NCI-H524 treated with DMSO at 0.1 percent for 48 hours (cell line): Measurements from ENCODE around the gene PITPNM2.

Experiments
- DNase-seq: peaks from one replicate; lab custom pipeline; 2025; lab: John Stamatoyannopoulos, UW

The PITPNM2 gene

DNA sequence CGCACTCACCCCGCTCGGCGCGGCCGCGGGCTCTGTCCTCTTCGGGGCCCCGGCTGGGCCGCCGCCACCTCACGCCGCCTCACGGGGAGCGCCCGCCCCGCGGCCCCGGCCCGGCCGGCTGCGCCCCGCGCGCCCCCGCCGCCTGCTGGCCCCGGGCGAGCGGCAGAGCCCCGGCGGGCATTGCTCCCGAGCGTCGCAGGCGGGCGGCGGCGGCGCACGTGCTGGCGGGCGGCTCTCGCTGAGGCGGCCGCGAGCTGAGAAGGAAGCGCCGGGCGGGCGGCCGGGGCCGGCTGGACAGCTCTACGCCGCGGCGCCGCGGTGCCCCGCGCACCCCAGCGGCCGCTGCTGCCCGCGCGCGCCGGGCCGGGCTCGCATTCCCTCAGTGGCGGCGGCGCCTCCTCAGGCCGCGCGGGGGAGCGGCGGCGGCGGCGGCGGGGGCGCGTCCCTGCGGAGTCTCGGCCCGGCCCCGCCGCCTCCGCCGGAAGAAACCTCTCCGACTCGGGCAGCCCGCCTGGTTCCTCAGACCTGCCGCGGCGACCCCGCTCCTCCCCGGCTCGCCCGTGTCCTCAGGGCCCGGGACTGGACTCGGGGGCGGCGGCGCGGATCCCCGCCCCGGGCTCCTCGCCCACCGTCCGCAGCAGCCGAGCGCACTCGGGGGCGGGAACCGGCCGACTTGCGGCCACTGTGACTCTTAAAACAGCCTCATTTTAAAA is at the start of gene PITPNM2:
Gene PITPNM2 (minus strand): TSS at position 347 of the 713 bp plus-strand sequence. CDS start 116,500 bp downstream, outside the sequence.
- no peak for DNase-seq

DNA sequence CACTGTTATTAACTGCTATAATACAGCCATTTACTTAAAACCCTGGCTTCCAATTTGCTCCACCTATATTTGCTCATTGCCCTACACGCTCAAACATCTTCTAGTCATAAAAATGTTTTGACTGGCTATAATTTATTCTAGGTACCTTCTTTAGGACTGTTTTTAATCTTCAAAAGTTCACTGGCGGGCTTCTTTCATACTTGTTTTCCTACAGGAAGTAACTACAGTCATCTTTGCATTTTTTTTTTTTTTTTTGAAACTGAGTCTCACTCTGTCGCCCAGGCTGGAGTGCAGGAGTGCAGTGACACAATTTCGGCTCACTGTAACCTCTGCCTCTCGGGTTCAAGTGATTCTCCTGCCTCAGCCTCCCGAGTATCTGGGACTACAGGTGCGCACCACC is 49.5 kb upstream of the PITPNM2 start:
- no peak for DNase-seq

DNA sequence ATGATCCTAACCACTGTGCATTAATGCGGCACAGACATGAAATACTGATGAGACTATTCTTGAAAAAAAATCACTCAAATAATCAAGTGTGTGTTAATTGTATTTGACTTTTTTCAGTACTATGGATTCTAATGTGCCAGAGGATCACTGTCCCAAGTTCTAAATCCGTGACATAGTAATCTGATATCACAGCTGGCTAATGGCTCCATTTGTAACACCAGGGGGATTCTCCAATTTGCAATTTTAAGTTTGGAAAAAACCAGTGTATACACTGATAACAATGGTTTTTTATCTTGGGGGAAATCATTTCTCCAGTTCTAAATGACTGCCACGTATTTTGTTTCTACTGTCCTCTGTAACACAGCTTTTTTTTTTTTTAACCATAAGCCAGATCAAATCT is 49.0 kb upstream of the PITPNM2 start:
- no peak for DNase-seq

DNA sequence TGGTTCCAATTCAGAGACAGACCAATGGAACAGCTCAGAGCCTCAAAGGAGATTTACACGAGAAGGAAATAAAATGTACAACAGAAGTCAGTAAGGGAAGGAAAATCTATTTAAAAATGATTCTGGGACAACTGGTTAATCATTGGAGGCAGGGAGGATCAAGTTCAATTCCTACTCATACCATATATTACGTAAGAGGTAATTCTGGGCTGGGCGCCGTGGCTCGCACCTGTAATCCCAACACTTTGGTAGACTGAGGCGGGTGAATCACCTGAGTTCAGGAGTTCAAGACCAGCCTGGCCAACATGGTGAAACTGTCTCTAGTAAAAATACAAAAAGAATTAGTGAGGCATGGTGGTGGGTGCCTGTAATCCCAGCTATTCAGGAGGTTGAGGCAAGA is 36.7 kb upstream of the PITPNM2 start:
- no peak for DNase-seq

DNA sequence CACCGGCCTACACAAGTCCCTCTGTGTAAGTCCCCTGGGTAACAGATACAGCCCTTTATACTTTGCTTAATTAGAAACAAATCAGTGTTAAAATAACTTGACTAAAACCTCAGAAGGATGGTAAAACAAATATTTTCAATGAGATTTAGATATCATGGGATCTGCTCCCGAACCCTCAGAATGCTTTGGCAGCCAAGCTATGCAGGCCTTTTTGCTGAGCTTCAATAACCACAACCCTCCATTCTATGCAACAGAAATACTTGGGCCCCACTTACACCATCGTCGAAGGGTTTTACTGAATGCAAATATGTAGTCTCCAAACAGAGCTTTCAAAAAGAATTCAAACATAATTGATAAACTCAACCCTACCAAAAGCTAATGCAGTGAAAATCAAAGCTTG is 29.3 kb upstream of the PITPNM2 start:
- DNase-seq = no peak

DNA sequence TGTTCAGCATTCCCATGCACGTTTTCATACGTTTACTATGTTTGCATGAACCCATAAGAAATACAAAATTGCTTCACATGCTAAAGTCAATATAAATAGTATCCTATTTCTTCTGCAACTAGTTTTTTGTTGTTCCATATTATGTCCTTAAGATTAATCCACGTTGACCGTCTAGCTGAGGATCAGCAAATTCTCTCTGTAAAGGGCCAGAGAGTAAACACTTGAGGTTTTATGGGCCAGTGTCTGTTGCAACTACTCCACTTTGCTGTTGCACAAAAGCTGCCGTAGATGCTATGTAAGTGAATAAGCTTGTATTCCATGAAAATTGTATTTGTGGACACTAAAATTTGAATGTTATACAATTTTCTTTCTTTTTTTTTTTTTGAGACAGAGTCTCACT is 21.1 kb upstream of the PITPNM2 start:
- DNase-seq = no peak

DNA sequence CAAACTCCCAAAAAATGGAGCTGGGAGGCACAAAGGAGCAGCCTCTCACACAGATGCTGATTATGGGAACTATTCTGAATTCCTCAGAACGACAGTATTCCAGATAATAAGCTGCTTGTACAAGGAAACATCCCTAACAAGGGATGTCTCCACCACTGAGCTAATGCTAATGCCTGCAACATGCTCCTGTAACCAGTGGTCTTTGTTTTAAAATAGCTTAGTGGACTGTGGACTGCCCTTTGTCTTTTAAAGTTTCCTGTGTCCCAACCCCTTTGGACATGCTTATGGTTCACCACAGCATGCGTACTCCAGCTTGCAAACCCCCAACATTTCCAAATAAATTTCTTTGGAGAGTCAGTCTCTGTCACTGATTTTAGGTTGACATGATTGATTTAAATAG is 16.4 kb upstream of the PITPNM2 start:
- no peak for DNase-seq

DNA sequence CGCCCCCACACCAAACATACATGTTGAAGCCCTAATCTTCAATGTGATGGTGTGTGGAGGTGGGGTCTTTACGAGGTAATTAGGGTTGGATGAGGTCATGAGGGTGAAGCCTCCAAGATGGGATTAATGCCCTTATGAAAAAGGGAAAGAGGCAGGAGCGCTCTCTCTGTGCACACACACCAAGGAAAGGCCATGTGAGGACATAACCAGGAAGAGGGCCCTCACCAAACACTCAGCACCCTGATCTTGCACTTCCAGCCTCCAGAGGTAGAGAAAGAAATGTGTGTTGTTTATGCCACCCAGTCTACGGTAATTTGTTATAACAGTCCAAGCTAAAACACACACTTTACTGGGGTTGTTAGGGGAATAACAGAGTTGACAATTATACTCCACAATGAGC is 14.6 kb upstream of the PITPNM2 start:
- DNase-seq = no peak

DNA sequence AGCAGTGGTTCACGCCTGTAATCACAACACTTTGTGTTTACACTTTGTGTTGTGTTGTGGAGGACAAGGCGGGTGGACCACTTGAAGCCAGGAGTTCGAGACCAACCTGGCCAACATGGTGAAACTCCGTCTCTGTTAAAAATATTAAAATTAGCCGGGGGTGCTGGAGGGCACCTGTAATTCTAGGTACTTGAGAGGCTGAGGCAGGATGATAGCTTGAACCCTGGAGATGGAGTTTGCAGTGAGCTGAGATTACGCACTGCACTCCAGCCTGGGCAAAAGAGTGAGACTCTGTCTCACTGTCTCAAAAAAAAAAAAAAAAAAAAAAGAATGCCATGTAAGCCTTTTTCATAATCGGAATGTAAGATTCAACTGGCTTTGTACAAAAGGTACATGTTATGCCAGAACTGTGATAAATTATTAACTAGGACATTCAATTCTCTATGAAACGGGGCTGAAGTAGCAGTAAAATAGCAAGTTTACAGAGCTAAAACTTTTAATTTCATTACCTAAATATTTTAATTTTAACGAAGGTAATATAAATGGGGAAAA is 13.9 kb upstream of the PITPNM2 start:
- DNase-seq = no peak

DNA sequence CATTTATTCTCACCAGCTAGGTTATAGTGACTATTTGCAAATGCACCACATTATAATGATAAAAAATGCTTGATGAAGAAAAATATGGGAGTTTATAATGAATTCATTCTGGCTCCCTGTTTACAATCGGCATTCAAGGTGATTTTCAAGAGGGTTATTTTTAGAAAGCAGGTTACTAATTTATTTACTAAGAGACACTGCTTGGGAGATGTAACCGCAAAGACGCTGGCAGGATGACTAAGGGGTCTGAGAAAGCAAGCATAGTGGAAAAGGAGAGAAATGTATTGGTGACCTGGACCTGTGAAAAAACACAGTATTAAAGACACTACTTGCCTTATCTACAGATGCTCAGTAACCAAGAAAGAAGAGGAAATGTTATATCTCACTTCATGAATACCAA is 13.3 kb upstream of the PITPNM2 start:
- no peak for DNase-seq

DNA sequence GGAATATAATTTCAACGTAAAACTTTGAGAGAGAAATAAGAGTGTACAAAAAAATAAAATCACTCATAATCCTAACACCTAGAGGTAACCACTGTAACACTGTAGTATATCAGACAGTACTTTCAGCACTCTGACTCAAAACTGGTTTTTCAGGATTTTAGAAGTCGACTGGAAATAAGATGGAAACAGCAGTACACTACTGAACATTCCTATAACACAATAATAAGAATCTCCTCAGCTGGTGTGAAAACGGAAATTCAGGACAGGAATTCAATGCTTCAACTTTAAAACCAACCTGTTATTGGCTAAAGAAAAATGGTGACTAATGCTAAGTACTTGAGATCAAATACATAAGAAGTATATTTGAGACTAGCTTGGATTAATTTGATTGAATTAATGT is 12.3 kb upstream of the PITPNM2 start:
- DNase-seq = no peak

DNA sequence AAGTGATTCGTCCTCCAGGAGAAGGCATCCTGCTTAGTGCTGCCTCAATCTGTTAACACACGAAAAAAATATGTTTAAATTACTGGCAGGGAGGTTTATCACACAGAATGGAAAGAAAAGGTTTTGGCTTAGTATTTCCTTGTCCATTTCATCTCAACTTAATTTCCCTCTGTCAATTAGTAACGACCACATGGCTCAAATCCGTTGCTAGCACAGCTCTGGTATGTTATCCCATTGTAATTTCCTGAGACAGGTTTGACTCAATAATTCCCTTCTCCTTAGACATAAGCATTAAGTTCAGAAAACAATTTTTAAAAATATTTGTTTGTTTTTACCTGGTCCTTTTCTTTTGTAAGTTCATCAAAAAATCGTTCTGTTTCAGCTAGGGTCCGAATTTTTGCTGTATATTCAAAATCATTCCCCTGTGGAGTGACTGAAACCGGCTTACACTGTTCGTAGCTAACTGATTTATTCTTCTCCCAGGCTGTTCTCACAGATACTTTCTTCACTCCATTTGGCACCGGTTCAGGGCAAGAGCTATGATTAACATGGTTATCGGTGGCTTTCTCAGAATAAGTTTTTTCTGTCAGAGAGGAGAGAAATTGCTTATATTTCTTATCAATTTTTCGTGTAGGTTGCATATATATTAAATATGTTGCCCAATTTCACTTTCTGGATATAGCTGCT is 10.1 kb upstream of the PITPNM2 start:
- no peak for DNase-seq

DNA sequence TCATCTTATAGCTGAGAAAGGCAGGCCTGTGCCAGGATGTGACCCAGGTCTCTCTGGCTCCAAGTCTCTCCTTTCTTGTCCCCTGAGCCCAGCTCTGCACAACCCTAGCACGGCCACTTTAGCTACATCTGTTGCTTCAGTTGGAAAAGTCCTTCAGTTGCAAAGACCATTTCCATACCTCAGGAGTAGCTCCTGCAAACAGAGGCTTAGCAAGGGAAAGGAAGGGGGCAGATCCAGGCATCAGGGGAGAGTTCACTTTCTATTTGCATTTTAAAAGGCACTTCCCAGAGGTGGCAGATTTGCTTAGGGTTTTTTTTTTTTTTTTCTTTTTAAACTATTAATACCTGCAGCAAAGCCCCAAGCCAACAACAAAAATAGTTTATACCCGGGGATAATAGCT is 3.0 kb upstream of the PITPNM2 start:
- no peak for DNase-seq

DNA sequence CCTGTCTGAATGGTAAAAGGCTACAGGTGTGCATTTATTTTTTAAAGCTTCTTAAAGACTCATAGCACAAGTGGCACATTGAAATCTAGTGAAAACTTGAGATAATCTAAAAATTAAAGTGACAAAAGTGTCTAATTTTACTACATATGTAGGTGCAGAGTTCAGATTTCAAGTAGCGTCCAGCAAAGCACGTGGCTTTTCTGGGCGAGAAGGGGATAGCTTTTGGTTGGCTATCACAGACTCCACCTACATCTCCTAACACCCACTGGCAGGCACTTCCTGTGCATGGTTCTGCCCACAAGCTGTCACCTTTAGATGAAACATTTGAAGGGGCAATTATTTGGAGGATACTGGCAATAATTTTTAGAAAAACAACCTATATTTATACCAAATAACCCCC is 1.9 kb upstream of the PITPNM2 start:
- DNase-seq = no peak

DNA sequence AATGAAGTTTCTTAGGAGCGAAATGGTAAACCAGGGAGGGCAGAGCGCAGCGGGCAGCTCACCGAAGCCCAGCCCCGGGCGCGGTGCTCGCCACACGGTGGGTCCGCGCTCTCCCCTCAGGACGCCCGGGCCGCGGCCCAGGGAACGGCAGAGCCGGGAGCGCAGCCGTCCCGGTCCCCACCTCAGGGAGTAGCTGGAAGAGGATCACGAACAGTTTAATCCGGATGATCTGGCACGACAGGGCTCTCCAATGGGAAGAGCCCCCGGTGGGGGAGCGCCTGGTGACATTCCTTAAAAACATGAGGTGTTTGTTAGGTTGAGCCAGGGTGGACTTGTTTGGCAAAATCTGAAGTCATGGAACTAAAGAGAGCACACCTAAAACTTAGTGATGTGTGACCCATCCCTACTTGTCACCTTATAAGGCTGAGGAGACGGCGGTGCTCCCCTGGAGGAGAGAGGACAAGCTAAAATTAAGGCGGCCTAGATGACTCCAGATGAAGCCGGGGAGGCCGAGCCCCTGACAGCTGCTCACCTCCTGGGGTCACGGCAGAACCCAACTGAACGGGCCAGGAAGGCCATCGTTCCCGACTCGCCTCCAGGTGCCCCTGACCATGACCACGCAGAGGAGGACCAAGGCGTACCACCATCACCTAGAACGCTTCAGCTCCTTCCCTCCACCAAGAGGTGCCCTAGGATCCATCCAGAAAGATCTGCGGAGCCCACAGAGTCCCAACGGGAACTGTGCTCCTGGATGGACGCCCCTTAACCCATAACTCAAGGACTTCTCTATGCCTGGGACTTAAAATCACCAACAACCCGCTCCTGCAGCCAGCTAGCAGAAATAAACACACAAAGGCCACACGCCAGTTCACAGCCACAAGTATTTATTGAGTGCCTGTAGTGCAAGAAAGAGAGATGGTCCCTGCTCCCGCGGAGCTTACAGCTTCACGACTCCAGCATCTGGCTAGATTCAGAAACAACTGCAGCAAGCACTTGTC is 866 bp upstream of the PITPNM2 start:
- DNase-seq = no peak

DNA sequence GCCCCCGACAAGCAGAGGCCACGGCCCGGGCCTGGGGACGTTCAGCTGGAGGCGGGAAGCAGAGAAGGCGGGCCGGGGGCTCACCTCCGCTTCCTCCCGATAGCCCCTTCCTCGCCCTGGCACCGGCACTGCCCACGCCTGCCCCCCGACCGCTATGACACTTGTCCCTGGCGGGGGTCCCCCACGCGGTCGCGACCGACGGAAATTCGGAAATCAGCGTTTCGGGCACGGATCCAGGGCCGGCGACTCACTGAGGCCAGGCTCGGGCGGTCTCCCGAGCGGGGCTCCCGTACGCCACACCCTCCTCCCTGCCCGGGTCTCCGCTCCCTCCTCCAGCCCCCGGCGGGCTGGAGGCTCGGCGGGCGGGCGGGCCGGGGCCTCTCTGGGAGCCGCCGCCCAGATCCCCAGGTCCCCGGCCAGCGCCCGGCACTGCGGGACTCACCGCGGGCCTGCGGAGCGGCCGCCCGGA is 581 bp downstream of the PITPNM2 start:
- DNase-seq = no peak

DNA sequence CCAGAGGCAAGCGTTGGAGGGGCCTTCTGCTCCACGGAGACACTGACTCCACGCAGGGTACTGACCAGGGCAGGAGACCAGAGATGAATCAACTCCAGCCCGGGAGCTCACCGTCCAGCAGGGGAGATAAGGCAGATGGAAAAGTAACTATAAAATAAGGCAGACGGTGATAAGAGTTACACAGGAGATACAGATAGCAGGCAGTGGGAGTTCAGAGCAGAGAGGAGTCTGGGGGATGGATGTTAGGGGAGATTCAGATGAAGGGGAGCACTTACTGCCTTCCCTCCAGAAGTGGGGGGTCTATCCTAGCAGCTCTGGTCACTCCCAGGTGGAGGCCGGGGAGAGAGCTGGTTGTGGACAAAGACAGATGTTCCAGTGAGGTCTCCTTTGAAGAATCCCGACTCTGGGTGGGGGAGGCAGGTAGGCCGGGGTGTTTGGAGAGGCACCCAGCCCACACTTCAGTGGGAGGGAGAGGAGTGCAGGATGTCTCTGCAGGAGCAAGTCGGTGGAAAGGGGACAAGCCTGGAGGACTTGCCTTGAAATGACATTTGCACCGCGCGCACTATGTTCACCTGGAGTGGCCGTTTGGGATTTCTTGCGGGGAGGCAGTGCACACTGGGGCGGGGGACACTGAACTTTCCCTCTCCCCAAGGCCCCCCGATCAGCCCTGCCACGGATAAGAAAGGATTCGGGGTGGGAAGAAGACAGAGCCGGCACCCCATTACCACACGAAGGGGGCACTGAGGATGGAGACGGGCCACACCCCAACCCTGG is 1.2 kb downstream of the PITPNM2 start:
- no peak for DNase-seq

DNA sequence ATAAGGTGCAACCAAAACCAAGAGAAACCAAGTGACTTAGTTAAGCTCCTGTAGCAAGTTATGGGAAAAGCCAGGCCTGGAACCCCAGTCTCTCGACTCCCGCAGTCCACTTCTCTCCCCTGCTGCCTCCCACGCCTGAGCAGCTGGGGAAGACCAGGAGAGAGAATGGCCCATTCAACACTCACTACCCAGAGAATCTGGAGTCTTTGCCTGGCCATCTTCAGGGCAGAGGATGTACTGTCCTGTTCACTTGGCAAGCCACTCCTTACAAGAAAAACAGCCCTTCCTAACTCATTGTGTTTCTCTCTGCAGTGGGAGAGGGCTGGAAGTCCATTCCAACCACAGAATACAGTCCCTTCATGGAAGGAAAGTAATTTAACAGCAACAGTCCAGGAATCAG is 1.8 kb downstream of the PITPNM2 start:
- DNase-seq = no peak

DNA sequence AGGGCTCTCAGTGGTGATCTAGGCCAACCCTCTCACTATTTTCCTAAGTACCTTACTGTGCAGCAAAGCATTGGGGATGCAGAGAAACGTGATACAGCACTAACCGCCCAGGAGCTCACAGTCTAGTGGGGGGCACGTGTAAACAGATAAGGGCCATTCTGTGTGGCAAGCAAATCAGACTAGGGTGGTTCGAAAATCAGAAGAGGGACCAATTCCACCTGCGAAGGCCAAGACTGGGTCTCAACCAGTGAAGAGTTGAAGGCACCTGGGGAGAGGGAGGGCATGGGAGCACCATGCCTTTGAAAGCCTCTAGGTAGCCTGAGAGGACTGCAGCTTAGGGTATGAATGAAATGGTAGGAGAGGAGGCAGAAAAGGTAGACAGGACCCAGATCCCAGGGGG is 2.2 kb downstream of the PITPNM2 start:
- DNase-seq = no peak

DNA sequence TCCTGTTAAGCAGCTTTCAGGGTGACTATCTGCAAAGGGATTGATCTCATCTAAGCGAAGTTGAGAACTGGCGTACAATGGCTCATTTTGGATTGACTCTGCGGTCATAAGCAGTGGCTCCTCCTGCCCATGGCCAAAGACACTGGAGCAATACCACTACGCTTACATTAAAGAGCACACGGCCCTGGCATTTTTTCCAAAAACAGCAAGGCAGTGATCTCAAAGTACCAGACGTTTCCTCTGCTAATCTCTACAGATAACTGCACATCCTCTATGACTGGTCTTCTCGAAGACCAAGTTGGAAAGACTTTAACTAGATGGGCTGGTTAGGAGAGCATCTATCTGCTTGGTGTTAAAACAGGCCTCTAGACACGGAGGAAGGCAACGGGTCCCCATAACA is 2.7 kb downstream of the PITPNM2 start:
- DNase-seq = no peak

DNA sequence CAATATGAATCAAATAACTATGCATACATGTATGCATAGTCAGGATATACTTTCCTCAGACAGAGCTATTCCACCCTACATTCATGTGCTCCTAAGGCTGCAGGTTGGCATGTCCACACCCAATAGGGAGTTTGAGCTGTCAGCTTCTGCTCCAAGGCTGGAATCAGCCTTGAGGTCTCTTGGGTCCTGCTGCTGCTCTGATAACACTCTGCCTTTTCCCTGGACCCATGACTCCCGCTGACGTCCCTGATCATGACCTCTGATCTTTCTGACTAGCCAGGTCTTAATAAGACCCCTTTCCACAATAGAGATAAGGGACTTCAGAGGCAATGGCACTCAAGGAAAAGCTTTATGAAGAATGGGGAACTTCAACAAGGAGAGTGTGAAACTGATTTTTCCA is 5.7 kb downstream of the PITPNM2 start:
- DNase-seq = no peak
